GM12878 (cell line): ENCODE results near the gene PNLDC1. TPM values are rescaled to one million over a fixed set of nuclear protein-coding genes. Genes with fewer than 3 reads are reported as not detected.

Experiments
- ATAC-seq: fragments of 200-7000 bp; cut with Tn5 transposase; 3 replicates; pipeline ENCODE4 v1.9.1; 2020; ENCODE audit warnings: mild to moderate bottlenecking, moderate library complexity
- BruUV-seq: library from RNA; stranded (reverse); fragments of 400-500 nt; replicated peaks from 2 replicates; lab custom pipeline; 2021; lab: Mats Ljungman, UMichigan
- CTCF ChIA-PET: fragments of 300-600 bp; sonication (Branson Sonifier 250); formaldehyde crosslinking; extraction: SDS; loops from one replicate; lab custom pipeline; 2021; ENCODE audit warnings: inconsistent platforms; lab: Yijun Ruan, JAX
- POLR2A ChIA-PET: fragments of 350-600 bp; formaldehyde crosslinking; extraction: SDS; loops from one replicate; lab custom pipeline; 2021; ENCODE audit warnings: inconsistent platforms; lab: Charles Lee
- RAD21 ChIA-PET: fragments of 300-600 bp; sonication (Branson Sonifier 250); formaldehyde crosslinking; loops from one replicate; lab custom pipeline; 2023; ENCODE audit warnings: antibody characterized with exemption; ENCODE audit not compliant: unreplicated experiment; lab: Charles Lee
- SMC1A ChIA-PET: fragments of 300-600 bp; sonication (Branson Sonifier 250); formaldehyde crosslinking; loops from one replicate; lab custom pipeline; 2023; ENCODE audit not compliant: unreplicated experiment, uncharacterized antibody; lab: Charles Lee
- DNase-seq: peaks from one replicate; pipeline ENCODE4 v3.0.0-alpha.2; 2011; ENCODE audit warnings: low read depth, low spot score
- FAIRE-seq: peaks from 3 replicates; lab custom pipeline; 2011; peaks lifted over from hg19 to GRCh38; lab: Jason Lieb, UNC
- H2AFZ ChIP-seq: 2 replicates; pipeline ENCODE4 v1.6.0; 2011; ENCODE audit warnings: low read depth, low read length, control low read depth; ENCODE audit not compliant: control insufficient read depth
- H3K27ac ChIP-seq: 2 replicates; pipeline ENCODE4 v1.5.1; 2011; ENCODE audit warnings: control low read depth; ENCODE audit not compliant: control insufficient read depth, insufficient read depth
- H3K27me3 ChIP-seq, 2 experiments: replicated peaks in 1 of 2; 2 replicates each; pipeline versions ENCODE4 v1.6.0 to v1.6.1; 2011; ENCODE audit warnings: low read length in 1 of 2; ENCODE audit not compliant: control insufficient read depth in 2 of 2, insufficient read depth in 2 of 2
- H3K36me3 ChIP-seq, 2 experiments: 2 replicates each; pipeline ENCODE4 v1.5.1; 2011; ENCODE audit warnings: low read length in 1 of 2; ENCODE audit not compliant: control insufficient read depth in 2 of 2, insufficient read depth in 2 of 2
- H3K4me1 ChIP-seq: 2 replicates; pipeline ENCODE4 v1.6.1; 2011; ENCODE audit warnings: mild to moderate bottlenecking, low read length, moderate library complexity, mixed read lengths; ENCODE audit not compliant: control insufficient read depth, insufficient read depth
- H3K4me2 ChIP-seq: 2 replicates; pipeline ENCODE4 v1.6.0; 2011; ENCODE audit warnings: control low read depth; ENCODE audit not compliant: control insufficient read depth, insufficient read depth
- H3K4me3 ChIP-seq: fragments of 200-600 bp; sonication (generic); 2 replicates; pipeline ENCODE4 v1.5.1; 2016
- H3K79me2 ChIP-seq: 2 replicates; pipeline ENCODE4 v1.6.0; 2011; ENCODE audit warnings: low read length; ENCODE audit not compliant: control insufficient read depth, insufficient read depth
- H3K9ac ChIP-seq: 2 replicates; pipeline ENCODE4 v1.8.0; 2011; ENCODE audit warnings: low read length, control low read depth, mixed read lengths; ENCODE audit not compliant: control insufficient read depth, insufficient read depth
- H3K9me3 ChIP-seq: replicated peaks from 3 replicates; pipeline ENCODE4 v1.5.1; 2011; ENCODE audit warnings: mild to moderate bottlenecking, low read length; ENCODE audit not compliant: control insufficient read depth, insufficient read depth
- H4K20me1 ChIP-seq: 2 replicates; pipeline ENCODE4 v1.6.0; 2011; ENCODE audit not compliant: control insufficient read depth, insufficient read depth
- JUNB ChIP-seq: IDR thresholded peaks from 2 replicates; pipeline ENCODE4 v1.6.1; 2016; ENCODE audit warnings: antibody characterized with exemption, mild to moderate bottlenecking
- NFIC ChIP-seq: IDR thresholded peaks from 2 replicates; pipeline ENCODE4 v1.6.1; 2012; ENCODE audit warnings: low read depth, mild to moderate bottlenecking, inconsistent platforms, low read length, moderate library complexity
- PAX5 ChIP-seq: IDR thresholded peaks from 2 replicates; pipeline ENCODE4 v1.6.1; 2011; ENCODE audit warnings: low read depth, low read length, borderline replicate concordance
- PBX3 ChIP-seq: IDR thresholded peaks from 2 replicates; pipeline ENCODE4 v1.6.1; 2011; ENCODE audit warnings: mild to moderate bottlenecking, low read depth, low read length, moderate library complexity; ENCODE audit not compliant: insufficient replicate concordance
- USF1 ChIP-seq: IDR thresholded peaks from 2 replicates; pipeline ENCODE4 v1.6.1; 2011; ENCODE audit warnings: borderline replicate concordance, low read depth, mild to moderate bottlenecking, moderate library complexity, mixed read lengths, low read length; ENCODE audit not compliant: insufficient read depth; ENCODE audit errors: extremely low read length
- ZNF24 ChIP-seq: fragments of 450-650 bp; IDR thresholded peaks from 2 replicates; pipeline ENCODE4 v1.6.1; 2017; ENCODE audit warnings: antibody characterized with exemption, mild to moderate bottlenecking
- ZNF592 ChIP-seq: fragments of 450-650 bp; IDR thresholded peaks from 2 replicates; pipeline ENCODE4 v1.6.1; 2017; ENCODE audit warnings: mild to moderate bottlenecking, moderate library complexity
- WGBS: methylation state at CpG from one replicate; pipeline ENCODE4 v1.1.6; 2016; ENCODE audit warnings: low lambda C conversion rate; ENCODE audit not compliant: insufficient replicate concordance, insufficient coverage; ENCODE audit errors: missing lambda C conversion rate; 5-methylcytosine and 5-hydroxymethylcytosine counted together
- in situ Hi-C: fragments of 300-500 bp; cut with MboI; formaldehyde crosslinking; loops from 9 replicates; pipeline ENCODE4 v1.14.3; 2018; ENCODE audit warnings: mixed read lengths
- intact Hi-C: fragments of 100-400 bp; cut with micrococcal nuclease; formaldehyde crosslinking; loops from one replicate; pipeline ENCODE4 v1.14.2; 2022; ENCODE audit not compliant: unreplicated experiment
- polyA plus RNA-seq, 11 experiments: library from polyadenylated mRNA; depleted of rRNA in 4 of 11; unstranded in 6 of 11; stranded (reverse) in 5 of 11; fragments of >200 nt; fragmentation: Nextera tagmentation in 4 of 11; fragmentation: Illumina TruSeq in 1 of 11; extraction: Ambion mirVana in 4 of 11; extraction: Trizol in 1 of 11; gene quantifications; 1 replicate in 1 of 11; 2 replicates in 10 of 11; pipeline versions ENCODE4 v1.2.1 to v1.2.3, GENCODE V29; 2011 to 2016; ENCODE audit warnings: inconsistent platforms in 2 of 11, missing spikeins in 2 of 11, low read depth in 1 of 11
- total RNA-seq, 4 experiments: library from RNA; depleted of rRNA in 3 of 4; stranded (reverse); fragments of >200 nt in 3 of 4; fragmentation: Illumina TruSeq in 1 of 4; extraction: Trizol in 1 of 4; gene quantifications; 2 replicates each; pipeline versions ENCODE4 v1.2.1 to v1.2.3, GENCODE V29; 2013 to 2021

The PNLDC1 gene
- total and polyA plus RNA-seq, 10 of the 15 experiments (the other 5 are each of a cell fraction or from before 2014, with no cell fraction given), result 0.06 to 0.25 (median 0.09) TPM; not detected in 2

DNA sequence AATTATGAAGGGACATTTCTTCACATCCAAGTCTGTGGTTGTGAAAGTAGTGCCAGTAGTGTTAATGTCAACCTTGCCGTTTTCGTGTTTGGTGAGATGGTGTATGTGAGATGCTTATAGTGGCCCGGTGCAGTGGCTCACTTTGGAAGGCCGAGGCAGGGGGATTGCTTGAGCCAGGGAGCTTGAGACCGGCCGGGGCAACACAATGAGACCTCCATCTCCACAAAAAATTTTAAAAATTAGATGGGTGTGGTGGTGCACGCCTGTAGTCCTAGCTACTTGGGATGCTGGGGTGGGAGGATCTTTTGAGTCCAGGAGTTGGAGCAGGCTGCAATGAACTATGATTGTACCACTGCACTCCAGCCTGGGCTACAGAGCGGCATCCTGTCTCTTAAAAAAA lies 37.4 kb downstream of the PNLDC1 start:
- RAD21 ChIA-PET, result no interaction called here
- CTCF ChIA-PET, result interaction anchor here (1.1 kb wide), 1 partner anchor 105 kb away, joined by 3 read pairs; no protein-coding TSS in a partner anchor
- SMC1A ChIA-PET, result interaction anchor here (0.5 to 1.8 kb wide), 4 partner anchors 14 to 1842 kb away, joined by 3 to 5 read pairs (median 3); no protein-coding TSS in a partner anchor
- Histone ChIP-seq H3K27me3 (no peaks in the 10 kb centered on the region), H3K9me3 (no peaks in the 10 kb centered on the region), H3K4me2 (no peak overlapping the region), H3K4me3 (no peak overlapping the region), H3K79me2 (no peaks in the 10 kb centered on the region), H4K20me1 (no peaks in the 10 kb centered on the region), H3K27ac (no peak overlapping the region), H2AFZ (no peak overlapping the region), H3K36me3 (no peaks in the 10 kb centered on the region), H3K4me1 (no peaks in the 10 kb centered on the region), H3K9ac (no peak overlapping the region)
- no peak for FAIRE-seq
- TF ChIP-seq JUNB, result no peak
- no peak for TF ChIP-seq PAX5
- intact Hi-C loops, result no loop called here
- 67% methylated on average over 8 of the region's 8 CpGs for WGBS
- no peak for DNase-seq
- in situ Hi-C loops, result no loop called here
- no TSS peak for BruUV-seq
- no peak for ATAC-seq
- POLR2A ChIA-PET, result no interaction called here

- WGBS, result 57% methylated on average over 7 of the region's 7 CpGs
- RAD21 ChIA-PET, result no interaction called here
- in situ Hi-C loops, result no loop called here
- Histone ChIP-seq H3K9me3 (no peaks in the 10 kb centered on the region), H3K9ac (no peak overlapping the region), H3K36me3 (no peaks in the 10 kb centered on the region)
- FAIRE-seq, result no peak
- TF ChIP-seq ZNF592 (no peak), NFIC (no peak), ZNF24 (no peak), USF1 (no peak), PBX3 (no peak)
- TF ChIP-seq, all 136 proteins: peak for 0
- POLR2A ChIA-PET, result no interaction called here
- Histone ChIP-seq H3K4me3 (no peak overlapping the region), H3K4me2 (no peak overlapping the region), H3K27me3 (no peaks in the 10 kb centered on the region), H4K20me1 (no peaks in the 10 kb centered on the region), H3K27ac (no peak overlapping the region), H3K79me2 (no peaks in the 10 kb centered on the region), H2AFZ (no peak overlapping the region), H3K4me1 (no peaks in the 10 kb centered on the region)
- no TSS peak for BruUV-seq
- intact Hi-C loops, result no loop called here
- SMC1A ChIA-PET, result interaction anchor here (0.6 kb wide), 1 partner anchor 53 kb away, joined by 3 read pairs; no protein-coding TSS in a partner anchor
- ATAC-seq, result no peak
- DNase-seq, result no peak
- CTCF ChIA-PET, result no interaction called here
These were observed 38.1 kb downstream of the PNLDC1 start for GRCh38 chr6:159838020-159838744.
